ENCODE measurements around the gene SLFN5. TPM values are rescaled to one million over a fixed set of nuclear protein-coding genes. Genes with fewer than 3 reads are reported as not detected.
A peak's percentile ranks its signal among the peaks of the same experiment; 100 is the strongest.

SLFN5 gene
- total and polyA plus RNA-seq, 2 donors (not counting 1 experiment from before 2014, with no cell fraction given), result 101 to 170 TPM

GRCh38 chr17:35287286-35287811 is 44.5 kb downstream of the SLFN5 start:
- H3K4me2 ChIP-seq (ENCODE audit: extremely low read depth, insufficient read depth, low read length), result no peak overlapping the region
- H3K4me3 ChIP-seq (replicated peaks in 1 of 4; ENCODE audit: control extremely low read depth in 1 of 4, insufficient read depth in 1 of 4, low read depth in 3 of 4, low read length in 4 of 4), result no peak overlapping the region
- no peak overlapping the region for H3K9ac ChIP-seq (ENCODE audit: insufficient read depth, low read length)
- TF ChIP-seq EZH2 (IDR thresholded peaks at IDR 0.05; ENCODE audit: low read length, missing control alignments), result no peak
- TF ChIP-seq, protein P1, sequence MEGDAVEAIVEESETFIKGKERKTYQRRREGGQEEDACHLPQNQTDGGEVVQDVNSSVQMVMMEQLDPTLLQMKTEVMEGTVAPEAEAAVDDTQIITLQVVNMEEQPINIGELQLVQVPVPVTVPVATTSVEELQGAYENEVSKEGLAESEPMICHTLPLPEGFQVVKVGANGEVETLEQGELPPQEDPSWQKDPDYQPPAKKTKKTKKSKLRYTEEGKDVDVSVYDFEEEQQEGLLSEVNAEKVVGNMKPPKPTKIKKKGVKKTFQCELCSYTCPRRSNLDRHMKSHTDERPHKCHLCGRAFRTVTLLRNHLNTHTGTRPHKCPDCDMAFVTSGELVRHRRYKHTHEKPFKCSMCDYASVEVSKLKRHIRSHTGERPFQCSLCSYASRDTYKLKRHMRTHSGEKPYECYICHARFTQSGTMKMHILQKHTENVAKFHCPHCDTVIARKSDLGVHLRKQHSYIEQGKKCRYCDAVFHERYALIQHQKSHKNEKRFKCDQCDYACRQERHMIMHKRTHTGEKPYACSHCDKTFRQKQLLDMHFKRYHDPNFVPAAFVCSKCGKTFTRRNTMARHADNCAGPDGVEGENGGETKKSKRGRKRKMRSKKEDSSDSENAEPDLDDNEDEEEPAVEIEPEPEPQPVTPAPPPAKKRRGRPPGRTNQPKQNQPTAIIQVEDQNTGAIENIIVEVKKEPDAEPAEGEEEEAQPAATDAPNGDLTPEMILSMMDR (conservative IDR thresholded peaks at IDR 0.05 in 1 of 2, IDR thresholded peaks at IDR 0.05 in 1 of 2; ENCODE audit: low read depth in 1 of 2, low read length in 2 of 2), result no peak
- no peak overlapping the region for H2AFZ ChIP-seq (ENCODE audit: low read length)
- no peak for DNase-seq (ENCODE audit: low read depth in 2 of 2)
- H3K36me3 ChIP-seq (ENCODE audit: control insufficient read depth, insufficient read depth, low read length), result no peaks in the 10 kb centered on the region
- H3K79me2 ChIP-seq (ENCODE audit: control insufficient read depth, insufficient read depth, low read length), result no peaks in the 10 kb centered on the region
- no peak overlapping the region for H3K27ac ChIP-seq (ENCODE audit: insufficient read depth, low read length)
- H3K27me3 ChIP-seq (ENCODE audit: control insufficient read depth, insufficient read depth, low read length), result no peaks in the 10 kb centered on the region
- H4K20me1 ChIP-seq (ENCODE audit: control insufficient read depth, extremely low read depth, insufficient read depth, low read length), result no peaks in the 10 kb centered on the region
- no peaks in the 10 kb centered on the region for H3K9me3 ChIP-seq (ENCODE audit: control insufficient read depth, insufficient read depth, low read depth, low read length)
- peaks cover 2% of the 10 kb centered on the region for H3K4me1 ChIP-seq (ENCODE audit: control insufficient read depth, extremely low read depth, insufficient read depth, low read length)

GRCh38 chr17:35289222-35289621 is 46.4 kb downstream of the SLFN5 start:
- TF ChIP-seq EZH2 (IDR thresholded peaks at IDR 0.05; ENCODE audit: low read length, missing control alignments), result no peak
- TF ChIP-seq, protein P1 (conservative IDR thresholded peaks at IDR 0.05 in 1 of 2, IDR thresholded peaks at IDR 0.05 in 1 of 2; ENCODE audit: low read depth in 1 of 2, low read length in 2 of 2), result no peak
- no peak overlapping the region for H3K27ac ChIP-seq (ENCODE audit: insufficient read depth, low read length)
- DNase-seq (ENCODE audit: low read depth in 2 of 2), result no peak
- H3K4me1 ChIP-seq (ENCODE audit: control insufficient read depth, extremely low read depth, insufficient read depth, low read length), result peaks cover 5% of the 10 kb centered on the region
- no peaks in the 10 kb centered on the region for H3K79me2 ChIP-seq (ENCODE audit: control insufficient read depth, insufficient read depth, low read length)
- no peak overlapping the region for H3K4me3 ChIP-seq (replicated peaks in 1 of 4; ENCODE audit: control extremely low read depth in 1 of 4, insufficient read depth in 1 of 4, low read depth in 3 of 4, low read length in 4 of 4)
- H3K9me3 ChIP-seq (ENCODE audit: control insufficient read depth, insufficient read depth, low read depth, low read length), result no peaks in the 10 kb centered on the region
- no peak overlapping the region for H2AFZ ChIP-seq (ENCODE audit: low read length)
- no peaks in the 10 kb centered on the region for H3K36me3 ChIP-seq (ENCODE audit: control insufficient read depth, insufficient read depth, low read length)
- no peak overlapping the region for H3K9ac ChIP-seq (ENCODE audit: insufficient read depth, low read length)
- H3K4me2 ChIP-seq (ENCODE audit: extremely low read depth, insufficient read depth, low read length), result no peak overlapping the region
- H3K27me3 ChIP-seq (ENCODE audit: control insufficient read depth, insufficient read depth, low read length), result no peaks in the 10 kb centered on the region
- no peaks in the 10 kb centered on the region for H4K20me1 ChIP-seq (ENCODE audit: control insufficient read depth, extremely low read depth, insufficient read depth, low read length)

GRCh38 chr17:35291802-35292201 is 48.9 kb downstream of the SLFN5 start:
- TF ChIP-seq, protein P1 (conservative IDR thresholded peaks at IDR 0.05 in 1 of 2, IDR thresholded peaks at IDR 0.05 in 1 of 2; ENCODE audit: low read depth in 1 of 2, low read length in 2 of 2), result no peak
- TF ChIP-seq EZH2 (IDR thresholded peaks at IDR 0.05; ENCODE audit: low read length, missing control alignments), result no peak
- no peaks in the 10 kb centered on the region for H3K9me3 ChIP-seq (ENCODE audit: control insufficient read depth, insufficient read depth, low read depth, low read length)
- H2AFZ ChIP-seq (ENCODE audit: low read length), result no peak overlapping the region
- no peaks in the 10 kb centered on the region for H3K27me3 ChIP-seq (ENCODE audit: control insufficient read depth, insufficient read depth, low read length)
- no peaks in the 10 kb centered on the region for H3K36me3 ChIP-seq (ENCODE audit: control insufficient read depth, insufficient read depth, low read length)
- no peaks in the 10 kb centered on the region for H3K79me2 ChIP-seq (ENCODE audit: control insufficient read depth, insufficient read depth, low read length)
- no peaks in the 10 kb centered on the region for H4K20me1 ChIP-seq (ENCODE audit: control insufficient read depth, extremely low read depth, insufficient read depth, low read length)
- H3K4me3 ChIP-seq (replicated peaks in 1 of 4; ENCODE audit: control extremely low read depth in 1 of 4, insufficient read depth in 1 of 4, low read depth in 3 of 4, low read length in 4 of 4), result no peak overlapping the region
- peak; percentile 6 to 50 for DNase-seq (ENCODE audit: low read depth in 2 of 2)
- no peak overlapping the region for H3K9ac ChIP-seq (ENCODE audit: insufficient read depth, low read length)
- H3K4me2 ChIP-seq (ENCODE audit: extremely low read depth, insufficient read depth, low read length), result no peak overlapping the region
- no peak overlapping the region for H3K27ac ChIP-seq (ENCODE audit: insufficient read depth, low read length)
- H3K4me1 ChIP-seq (ENCODE audit: control insufficient read depth, extremely low read depth, insufficient read depth, low read length), result peaks cover 12% of the 10 kb centered on the region
